ENCODE data around the gene PKD1.

The PKD1 gene

DNA sequence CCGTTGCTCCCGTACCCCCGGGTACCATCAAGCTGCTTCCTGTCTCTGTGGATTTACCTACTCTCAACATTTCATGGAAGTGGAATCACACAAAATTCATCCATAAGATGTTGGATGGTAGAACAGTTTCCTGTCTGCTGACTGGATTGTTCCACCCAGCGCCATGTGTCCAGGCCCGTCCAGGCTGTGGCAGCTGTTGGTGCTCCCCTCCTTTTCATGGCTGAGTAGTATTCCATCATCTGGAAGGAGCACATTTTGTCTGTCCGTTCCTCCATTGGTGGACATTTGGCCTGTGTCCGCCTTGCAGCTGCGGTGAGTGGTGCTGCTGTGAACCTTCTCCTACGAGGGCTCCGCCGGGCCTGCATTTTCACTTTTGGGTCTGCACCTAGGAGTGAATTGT, 69.6 kb downstream of the PKD1 start:
- no peak for DNase-seq

DNA sequence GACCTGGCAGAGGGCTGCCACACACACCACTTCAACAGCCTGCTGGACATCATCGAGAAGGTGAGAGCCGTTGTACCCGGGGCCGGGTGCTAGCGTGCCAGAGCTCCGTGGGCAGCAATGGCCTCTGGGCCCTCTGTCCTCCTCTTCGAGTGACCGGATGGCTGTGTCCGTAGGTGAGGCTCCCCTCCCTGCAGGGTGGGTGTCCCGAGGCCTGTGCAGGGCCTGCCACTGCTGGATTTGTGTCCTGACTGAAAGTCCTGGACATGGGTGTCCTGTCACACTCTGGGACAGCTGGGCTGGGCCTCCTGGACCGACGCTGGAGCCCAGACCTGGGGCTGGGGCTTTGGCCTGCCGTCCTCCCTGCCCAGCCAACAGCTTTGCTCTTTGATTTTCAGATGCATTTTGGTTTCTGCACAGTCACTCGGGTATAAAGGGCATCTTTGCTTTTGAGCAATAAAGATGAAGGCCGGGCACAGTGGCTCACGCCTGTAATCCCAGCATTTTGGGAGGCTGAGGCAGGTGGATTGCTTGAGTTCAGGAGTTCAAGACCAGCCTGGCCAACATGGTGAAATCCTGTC, 71.2 kb downstream of the PKD1 start:
- no peak for DNase-seq

DNA sequence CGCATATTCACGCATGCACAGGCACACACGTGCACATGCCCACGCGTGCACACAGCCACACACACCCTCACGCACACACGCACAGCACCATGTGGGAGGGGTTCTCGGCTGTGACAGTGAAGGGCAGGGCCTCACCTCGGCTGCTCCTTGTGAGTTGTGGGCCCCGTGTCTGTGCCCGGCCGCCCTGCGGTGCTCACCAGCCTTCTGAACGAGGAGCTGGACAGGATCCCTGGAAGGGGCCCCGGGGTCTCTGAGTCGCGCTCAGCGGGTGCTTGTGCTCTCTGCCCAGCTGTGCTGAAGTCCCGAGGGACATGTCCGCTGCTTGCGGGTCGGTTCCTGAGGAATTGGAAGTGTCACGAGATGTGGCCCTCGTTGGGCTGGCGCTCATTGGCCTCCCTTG, 71.8 kb downstream of the PKD1 start:
- no peak for DNase-seq

DNA sequence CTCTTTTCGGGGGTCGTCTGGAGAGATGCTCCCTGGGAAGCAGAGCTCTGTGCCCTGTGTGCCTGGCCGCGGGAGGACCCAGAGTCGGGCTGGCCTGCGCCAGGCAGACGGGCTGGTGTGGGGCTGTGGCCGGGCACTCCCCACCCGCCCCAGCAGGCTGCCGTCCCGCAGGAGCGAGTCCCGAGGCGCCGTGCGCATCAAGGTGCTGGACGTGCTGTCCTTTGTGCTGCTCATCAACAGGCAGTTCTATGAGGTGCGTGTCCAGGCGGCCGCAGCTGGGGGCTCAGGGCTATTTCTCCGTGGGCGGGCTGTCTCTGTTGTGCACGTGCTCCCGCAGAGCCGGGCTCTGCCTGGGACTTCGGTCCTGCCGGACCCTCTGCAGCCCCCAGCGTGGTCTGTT, 72.9 kb downstream of the PKD1 start:
- DNase-seq = no peak

DNA sequence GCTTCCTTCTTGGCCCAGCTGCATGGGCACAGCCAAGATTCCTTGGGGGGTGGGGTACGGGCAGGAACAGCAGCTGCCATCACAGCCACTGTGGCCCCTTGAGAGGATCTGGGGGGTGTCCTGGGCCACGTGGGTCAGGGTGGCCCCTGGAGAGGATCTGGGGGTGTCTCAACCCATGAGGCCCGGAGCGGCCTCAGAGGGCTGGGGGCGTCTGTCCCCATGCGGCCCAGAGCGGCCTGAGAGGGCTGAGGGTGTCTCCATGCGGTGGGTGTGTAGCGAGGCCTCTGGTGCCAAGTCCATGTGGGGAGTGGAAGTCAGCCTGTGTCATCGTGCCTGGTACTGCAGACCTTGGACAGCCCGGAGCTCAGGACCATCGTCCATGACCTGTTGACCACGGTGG, 74.2 kb downstream of the PKD1 start:
- DNase-seq = no peak

DNA sequence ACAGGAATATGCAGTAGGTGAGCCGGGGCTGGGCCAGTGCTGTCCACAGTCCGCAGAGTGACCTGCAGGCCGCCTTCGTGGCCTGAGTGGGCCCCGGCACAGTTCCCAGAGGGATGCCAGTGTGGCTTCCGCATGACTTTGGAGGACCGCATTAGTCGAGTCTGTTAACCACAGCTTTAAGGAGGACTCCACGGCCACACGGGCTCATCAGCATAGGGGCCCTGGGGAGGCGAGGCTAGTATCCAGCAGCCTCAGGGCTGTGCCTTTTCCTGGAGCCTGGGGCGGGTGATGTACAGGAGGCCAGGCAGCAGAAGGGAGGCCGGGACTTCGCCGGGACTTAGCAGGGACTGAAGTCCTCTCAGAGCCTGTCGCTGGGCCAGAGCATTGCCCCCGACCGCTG, 74.7 kb downstream of the PKD1 start:
- no peak for DNase-seq

DNA sequence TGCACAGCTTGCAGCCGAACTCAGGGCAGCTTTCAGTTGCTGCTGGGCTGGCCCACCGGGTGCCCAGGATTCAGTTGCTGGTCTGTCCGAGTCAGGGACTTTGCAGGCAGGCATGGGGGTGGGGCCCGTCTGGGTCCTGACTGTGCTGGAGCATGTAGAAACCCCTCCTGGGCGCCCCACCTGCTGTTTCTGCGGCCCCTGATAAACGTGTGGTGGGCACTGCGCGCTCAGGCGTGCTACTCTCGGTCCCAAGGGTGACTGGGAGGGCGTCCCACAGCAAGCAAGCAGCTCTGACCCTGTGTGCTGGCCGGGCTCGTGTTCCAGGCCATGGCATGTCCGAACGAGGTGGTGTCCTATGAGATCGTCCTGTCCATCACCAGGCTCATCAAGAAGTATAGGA, 75.4 kb downstream of the PKD1 start:
- no peak for DNase-seq

DNA sequence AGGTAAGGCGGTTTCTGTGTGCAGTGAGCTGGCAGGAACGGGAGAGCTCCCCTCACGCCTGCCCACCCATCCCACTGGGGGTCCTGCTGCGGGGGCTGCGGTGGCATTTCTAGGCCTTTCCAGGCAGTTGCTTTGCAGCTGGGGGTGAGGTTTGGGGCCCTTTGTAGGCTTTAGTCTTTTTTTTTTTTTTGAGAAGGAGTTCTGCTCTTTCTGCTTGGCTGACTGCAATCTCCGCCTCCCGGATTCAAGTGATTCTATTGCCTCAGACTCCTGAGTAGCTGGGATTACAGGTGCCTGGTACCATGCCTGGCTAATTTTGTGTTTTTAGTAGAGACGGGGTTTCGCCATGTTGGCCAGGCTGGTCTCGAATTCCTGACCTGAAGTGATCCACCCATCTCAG, 76.8 kb downstream of the PKD1 start:
- DNase-seq = no peak

DNA sequence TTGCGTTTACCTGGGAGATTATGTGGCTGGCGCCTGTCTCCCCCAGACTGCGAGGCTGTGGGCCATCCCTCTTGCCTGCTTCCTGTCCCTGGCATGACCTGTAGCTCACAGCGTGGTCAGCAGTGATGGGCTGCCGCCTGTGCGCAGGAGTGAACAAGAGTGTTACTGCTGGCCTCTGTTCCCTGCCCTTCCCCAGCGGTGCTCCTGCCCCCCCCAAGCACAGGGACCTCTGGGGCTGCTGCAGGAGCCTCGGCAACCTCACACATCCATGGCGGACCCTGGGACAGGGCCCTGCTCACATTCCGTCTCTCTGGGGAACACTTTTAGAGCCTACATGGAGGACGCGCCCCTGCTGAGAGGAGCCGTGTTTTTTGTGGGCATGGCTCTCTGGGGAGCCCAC, 77.3 kb downstream of the PKD1 start:
- DNase-seq = no peak

DNA sequence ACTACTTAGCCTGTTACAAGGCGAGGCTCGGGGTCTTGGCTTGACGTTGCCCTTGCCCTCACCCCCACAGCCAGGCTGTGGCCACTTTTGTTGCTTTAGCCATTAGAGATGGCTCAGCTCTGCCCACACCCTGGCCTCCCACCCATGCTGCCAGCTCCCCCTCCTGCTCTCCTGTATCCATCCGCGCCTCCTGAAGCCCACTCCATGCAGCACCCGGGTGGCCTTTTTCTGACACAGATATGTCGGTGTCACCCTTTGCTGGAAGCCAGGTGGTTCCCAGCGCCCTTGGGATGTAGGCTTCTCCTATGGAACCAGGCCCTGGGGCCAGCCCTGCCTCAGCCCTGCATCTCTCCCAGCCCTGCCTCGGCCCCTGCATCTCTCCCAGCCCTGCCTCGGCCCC, 78.3 kb downstream of the PKD1 start:
- DNase-seq = no peak

DNA sequence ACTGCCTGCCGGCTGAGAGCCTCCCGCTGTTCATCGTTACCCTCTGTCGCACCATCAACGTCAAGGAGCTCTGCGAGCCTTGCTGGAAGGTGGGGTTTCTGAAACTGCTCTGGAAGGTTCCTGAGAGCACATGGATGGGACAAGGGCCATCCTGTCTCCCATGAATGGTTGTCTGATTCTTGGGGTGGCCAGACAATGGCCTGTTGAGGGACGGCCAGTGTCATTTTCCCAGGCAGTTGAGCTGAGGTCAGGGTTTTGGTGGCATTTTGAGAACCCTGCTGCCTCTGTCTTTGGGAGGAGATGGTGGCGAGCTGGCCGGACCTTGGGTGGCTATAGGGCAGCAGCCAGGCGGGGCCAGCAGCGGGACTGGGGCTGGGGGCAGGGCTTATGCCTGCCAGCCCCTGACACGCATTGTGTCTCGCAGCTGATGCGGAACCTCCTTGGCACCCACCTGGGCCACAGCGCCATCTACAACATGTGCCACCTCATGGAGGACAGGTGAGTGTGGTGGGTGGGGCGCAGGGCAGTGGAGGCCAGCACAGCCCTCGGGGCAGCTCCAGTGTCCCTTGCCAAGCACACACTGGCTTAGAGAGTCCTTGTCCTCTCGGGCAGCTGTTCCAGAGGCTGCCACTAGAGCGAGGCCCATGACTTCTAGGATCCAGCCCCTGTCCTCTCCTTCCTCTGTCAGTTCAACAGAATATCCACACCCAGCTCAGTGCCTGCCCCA, 78.9 kb downstream of the PKD1 start:
- DNase-seq = no peak

DNA sequence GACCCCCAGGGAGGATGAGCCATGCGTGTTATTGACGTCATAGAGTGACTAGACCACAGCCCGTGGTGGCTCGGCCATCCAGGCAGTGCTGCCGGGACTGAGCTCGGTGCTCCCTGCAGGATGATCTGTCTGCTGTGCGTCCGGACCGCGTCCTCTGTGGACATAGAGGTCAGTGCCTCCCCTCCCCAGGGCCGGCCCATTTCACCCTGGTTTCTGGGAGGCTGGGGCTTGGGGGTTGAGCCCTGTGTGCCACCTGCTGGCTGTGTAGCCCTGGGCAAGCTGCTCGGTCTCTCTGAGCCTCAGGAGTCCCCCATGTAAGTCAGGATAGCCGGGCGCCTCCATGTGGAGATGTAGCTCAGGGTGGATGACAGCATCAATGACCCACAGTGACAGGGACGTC, 79.6 kb downstream of the PKD1 start:
- no peak for DNase-seq

DNA sequence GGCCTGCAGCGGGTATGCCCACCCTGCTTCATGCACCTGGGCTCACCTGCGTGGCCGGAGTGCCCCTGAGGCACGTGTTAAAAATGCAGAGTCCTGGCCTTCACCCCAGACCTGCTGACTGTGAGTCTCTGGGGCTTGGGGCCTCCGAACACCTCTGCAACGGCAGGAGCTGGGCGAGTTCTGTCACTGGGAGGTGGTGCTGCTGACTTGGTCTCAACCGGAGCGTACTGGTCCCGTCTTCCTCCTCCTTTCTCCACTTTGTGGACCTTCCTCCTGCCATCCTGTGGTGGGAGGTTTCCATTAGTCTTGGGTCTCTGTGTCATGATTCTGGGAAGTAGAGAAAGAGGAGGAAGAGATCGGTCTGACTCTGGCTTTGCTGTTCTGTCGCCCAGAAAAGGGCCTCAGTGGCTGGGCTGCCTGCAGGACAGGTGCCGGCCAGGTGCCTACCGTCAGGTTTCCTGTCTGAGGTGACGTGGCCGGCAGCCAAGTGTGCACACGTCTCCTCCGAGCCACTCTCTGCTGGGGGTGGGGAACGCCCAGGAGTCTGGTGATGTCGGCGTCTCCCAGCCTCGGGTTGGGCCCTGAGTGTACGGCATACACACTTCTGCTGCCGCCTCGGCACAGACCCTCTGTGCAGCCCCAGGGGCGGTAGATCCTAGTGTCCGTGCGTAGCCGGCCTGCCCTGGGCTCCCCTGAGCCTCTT, 81.0 kb downstream of the PKD1 start:
- DNase-seq = no peak

DNA sequence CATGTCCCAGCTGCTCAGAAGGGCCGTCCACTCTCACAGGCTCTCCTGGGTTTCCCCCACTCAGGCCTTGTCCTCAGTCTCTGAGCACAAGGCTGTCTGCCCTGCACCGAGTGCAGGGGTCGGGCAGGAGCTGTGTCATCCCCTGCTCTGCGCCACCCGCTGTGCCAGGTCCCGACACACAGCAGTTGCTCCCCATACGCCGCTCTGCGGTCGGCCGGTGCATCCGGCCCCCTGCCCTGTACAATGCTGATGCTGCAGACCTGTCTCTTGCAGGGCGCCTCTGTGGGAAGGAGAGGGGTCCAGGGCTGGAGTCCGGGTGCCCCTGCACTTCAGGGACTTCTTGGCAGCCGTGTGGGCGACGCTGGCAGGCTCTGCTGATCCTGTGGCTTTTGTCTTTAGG, 81.8 kb downstream of the PKD1 start:
- no peak for DNase-seq

DNA sequence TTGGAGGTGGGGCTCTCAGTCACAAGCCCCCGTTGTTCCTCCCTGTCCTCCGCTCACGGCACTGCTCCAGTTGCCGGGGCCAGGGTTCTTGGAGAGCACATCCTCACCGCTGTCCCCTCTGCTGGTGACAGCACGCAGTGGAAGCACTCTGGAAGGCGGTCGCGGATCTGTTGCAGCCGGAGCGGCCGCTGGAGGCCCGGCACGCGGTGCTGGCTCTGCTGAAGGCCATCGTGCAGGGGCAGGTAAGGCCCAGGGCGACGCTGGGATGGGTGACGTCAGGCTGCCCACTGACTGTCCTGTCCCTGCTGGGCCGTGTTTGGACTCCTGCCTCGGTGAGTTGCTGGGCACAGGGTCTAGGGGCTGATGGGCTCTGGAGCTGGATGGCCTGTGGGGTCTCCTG, 82.5 kb downstream of the PKD1 start:
- no peak for DNase-seq

DNA sequence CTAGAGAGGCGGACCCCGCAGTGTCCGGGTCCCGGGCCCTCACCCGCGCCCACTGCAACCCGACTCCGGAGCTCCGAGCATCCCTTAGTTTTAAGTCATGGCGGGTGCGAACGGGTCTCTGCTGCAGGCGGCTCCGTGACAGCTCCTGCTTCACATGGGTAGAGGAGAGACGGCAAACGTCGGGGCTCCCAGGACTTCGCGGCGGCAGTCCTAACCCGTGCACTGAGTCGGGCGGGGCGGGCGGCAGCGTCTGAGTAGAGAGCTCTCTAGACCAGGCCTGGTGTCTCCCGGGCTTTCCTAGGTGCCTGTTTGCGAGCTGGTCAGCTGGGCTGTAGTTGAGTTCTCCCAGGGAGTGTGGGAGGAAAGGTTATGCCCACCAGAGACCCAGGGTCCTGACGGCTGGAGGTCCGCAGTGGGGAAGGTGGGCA, 87.6 kb downstream of the PKD1 start:
- no peak for DNase-seq

DNA sequence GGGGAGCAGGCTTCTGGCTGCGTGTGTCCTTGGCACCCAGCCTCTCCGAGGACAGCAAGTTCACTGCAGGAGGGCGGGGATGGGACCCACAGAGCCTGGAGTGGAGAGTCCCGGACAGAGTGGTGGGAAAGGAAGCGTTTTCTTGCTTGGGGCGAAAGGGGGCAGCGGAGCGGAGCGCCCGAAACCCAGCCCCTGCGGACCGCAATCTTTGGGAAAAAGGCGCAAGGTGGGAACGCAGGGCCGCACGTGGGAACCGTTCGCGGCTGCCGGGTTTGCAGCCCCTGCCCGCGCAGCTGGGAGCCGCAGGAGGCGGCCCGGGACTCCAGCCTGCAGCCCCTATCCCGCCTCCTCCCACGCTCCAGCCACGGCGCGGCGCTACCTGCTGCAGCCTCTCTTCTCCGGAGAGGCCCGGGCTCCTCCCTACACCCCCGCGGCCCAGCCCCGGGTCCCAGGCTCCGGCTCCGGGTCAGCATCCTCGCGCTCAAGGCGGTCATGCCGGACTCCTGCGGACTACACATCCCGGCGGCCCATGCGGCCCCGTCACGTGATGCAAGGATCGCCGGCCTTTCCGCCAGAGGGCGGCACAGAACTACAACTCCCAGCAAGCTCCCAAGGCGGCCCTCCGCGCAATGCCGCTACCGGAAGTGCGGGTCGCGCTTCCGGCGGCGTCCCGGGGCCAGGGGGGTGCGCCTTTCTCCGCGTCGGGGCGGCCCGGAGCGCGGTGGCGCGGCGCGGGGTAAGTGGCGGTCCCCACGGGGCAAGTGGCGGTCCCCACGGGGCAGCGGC, 88.2 kb downstream of the PKD1 start, which contains the start of the genes NTHL1 and TSC2:
Gene NTHL1 (minus strand): TSS at position 505 of the 786 bp plus-strand sequence. CDS start 11 bp downstream, at position 494.
Gene TSC2 (plus strand): TSS at position 656 of the 786 bp plus-strand sequence. CDS start 631 bp downstream, outside the sequence.
- DNase-seq = peak; percentile 95

DNA sequence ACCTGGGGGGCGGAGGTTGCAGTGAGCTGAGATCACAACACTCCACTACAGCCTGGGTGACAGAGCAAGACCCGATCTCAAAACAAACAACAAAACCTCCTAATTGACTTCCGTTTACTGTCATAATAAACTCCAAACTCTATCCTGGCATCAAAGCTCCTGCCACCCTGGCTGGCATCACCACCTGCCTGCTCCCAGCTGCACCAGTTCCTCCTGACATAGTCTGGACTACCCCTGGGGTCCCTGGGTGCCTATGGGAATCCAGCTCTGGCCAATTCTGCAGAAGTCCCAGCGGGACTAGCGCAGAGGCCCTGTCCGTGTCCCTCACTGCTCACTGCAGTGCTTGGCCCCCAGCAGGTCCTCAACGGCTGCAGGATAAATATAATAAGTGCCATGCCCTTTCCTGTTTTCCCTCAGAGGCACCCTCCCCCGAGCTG, 88.8 kb downstream of the PKD1 start:
- peak; percentile 45 for DNase-seq

DNA sequence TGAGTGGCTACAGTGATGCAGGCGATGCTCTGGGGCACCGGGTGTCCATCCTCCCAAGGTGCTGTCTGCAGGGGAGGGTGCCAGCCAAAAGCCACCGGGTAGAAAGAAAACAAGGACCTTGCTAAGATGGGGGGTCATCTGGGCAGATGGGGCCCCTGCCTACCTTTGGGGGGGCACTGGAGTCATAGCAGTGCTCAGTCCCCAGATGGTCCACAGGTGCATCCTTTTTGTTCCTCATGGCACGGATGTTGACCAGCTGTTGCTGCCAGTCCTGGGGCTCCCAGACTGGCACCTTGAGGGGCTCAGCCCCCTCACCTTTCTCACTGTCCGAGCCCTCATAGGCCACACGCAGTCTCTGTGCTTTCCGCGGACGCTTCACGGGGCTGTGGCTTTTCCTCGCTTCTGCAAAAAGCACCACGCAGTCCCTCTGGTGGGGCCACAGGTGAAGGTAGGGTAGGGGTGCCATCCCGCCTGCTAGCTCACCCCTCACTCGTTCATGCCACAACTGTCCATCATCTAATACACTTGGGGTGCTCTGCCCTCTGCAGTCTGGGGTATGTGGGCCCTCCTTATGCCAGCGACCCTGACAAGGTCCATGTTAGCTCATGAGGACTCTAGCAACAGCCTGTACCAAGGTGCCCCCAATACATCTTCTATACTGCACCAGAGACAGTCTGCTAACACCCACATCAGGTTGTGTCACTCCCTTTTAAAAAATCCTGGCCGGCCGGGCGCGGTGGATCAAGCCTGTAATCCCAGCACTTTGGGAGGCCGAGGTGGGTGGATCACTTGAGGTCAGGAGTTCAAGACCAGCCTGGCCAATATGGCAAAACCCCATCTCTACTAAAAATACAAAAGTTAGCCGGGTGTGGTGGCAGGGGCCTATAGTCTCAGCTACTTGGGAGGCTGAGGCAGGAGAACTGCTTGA, 89.5 kb downstream of the PKD1 start:
- no peak for DNase-seq

DNA sequence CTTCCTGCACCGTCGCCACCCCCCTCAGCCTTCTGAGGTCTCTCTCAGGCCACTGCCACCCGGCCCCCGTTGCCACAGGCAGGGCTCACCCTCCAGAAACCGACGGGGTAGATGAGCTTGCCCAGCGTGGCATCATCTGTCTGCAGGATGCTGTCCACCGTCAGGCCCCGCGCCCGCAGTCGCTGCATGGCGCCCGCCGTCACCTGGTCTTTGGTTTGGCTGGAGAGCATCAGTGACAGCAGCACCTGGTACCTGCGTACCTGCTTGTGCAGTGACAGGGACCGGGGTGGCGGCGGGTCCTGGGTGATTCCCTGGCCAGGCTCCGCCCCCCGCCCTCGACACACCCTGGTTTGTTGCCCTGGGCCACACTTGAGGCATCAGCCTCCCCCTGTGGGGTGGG, 91.2 kb downstream of the PKD1 start:
- no peak for DNase-seq

DNA sequence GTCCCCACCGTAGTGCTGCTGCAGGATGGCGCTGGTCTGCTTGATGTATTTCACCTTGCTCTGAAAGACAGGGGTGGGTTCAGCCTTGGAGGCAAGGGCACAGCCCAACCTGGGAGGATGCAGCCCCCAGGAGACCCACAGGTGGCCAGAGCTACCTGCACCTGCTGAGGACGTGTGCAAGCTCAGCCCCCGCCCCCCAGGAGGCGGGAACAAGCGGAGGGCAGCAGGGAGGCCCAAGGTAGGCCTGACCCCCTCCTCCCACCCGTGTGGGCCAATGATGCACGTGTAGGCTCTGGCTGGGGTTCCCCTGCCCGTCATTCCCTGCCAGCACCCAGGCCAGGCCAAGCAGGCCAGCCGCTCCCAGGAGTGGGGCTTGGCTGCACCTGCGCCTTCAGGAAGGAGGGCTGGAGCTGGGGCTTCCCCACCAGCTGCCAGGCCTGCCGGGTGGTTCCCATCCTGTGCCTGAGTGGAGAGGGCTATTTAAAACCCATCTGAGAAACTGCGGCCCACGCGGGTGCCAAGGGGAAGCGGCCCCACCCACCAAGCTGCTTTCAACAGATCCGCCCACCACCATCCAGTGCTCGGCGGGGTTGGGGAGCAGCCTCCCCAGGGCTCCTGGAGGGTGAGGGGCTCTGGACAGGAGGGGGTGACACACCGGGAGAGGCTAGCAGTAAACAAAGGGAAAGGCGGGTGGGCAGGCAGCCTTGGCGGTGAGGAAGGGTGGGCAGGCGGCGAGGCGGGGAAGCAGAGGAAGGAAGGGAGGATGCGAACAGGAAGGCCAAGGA, 91.8 kb downstream of the PKD1 start:
- DNase-seq = no peak

Measured in hematopoietic multipotent progenitor cell treated with erythropoietin and hydrocortisone succinate and interleukin-3 and kit ligand, for 8 days (in vitro differentiated cells).